Left cardiac atrium (tissue), 4 donors: ENCODE results near the gene SP140L. TPM values are rescaled to one million over a fixed set of nuclear protein-coding genes. Genes with fewer than 3 reads are reported as not detected.
"Not testable (repeated sequence)": the region's sequence is repeated elsewhere in the genome, so short reads cannot be mapped to it uniquely, and the experiment has no call there.

Experiments used
- ATAC-seq, 2 donors: fragments of 200-7000 bp; cut with Tn5 transposase; one replicate each; pipeline ENCODE4 v1.9.1; 2020; ENCODE audit warnings: mild to moderate bottlenecking in 2 of 2, moderate library complexity in 2 of 2
- DNase-seq: peaks from one replicate; pipeline ENCODE4 v3.0.0-alpha.2; 2020
- intact Hi-C, 2 donors: fragments of 100-400 bp; cut with DNase I; formaldehyde crosslinking; loops; one replicate each; pipeline versions ENCODE4 v1.14.1 to v1.15.1; 2022 to 2023
- total RNA-seq, 2 donors: library from RNA; stranded (reverse); fragmentation: NEBNext Ultra II Directional; extraction: Animal tissue kit (Norgen Biotek cat#: 25700); gene quantifications; one replicate each; pipeline ENCODE4 v1.2.1, GENCODE V29; 2021
- donor health status: DM: no; HTN: yes; CAD: no.
- donor health status: DM: no; HTN: yes; CAD: no; lungs with severe emphysema.
- donor health status: DM: yes; HTN: yes; CAD: no.
- donor health status: Dilated cardiomyopathy.

SP140L gene
- total RNA-seq, 2 donors from 2014 or later: 7.9 to 8.3 TPM

DNA sequence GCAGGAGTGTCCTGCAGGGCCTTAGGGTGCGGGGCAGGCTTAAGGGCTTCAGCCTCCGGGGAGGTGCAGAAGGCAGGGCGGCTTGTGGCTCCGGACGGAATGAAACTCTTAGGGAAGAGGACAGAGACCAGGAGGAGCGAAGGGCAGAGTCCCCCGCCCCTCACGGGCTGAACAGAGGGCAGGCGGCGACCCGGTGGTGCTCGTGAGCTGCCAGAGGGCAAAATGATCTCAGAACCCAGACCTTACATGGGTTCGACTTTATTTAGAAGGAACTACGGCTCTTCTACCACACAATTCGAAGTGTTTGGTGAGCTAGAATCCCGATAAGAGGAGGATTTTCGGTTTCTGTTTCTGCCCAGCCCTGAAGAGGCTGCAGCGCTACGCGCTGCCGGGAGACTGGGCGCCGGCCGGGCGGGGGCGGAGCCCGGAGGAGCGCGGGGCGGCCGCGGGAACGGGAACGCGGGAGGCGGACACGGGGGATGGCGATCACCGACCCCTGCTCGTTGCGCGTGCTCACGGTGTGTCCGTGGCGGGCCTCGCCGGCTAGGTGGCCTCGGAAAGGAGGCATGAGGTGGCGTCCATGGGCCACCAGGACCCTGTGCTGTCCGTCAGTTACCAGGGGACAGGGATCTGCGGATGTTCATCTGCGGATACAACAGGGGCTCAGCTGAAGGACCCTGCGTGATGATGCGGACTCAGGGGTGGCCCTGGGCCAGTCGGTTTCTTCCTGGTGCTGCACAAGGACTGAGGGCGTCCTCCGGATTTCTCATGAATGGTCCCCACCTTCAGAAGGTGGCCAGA is 84.8 kb downstream of the SP140L start:
- intact Hi-C loops: loop anchor here in 1 of 2 donors (10.0 kb wide), 1 partner anchor 187 kb away; the partner anchor contains the start of gene SP140
- peak; percentile 66 for DNase-seq
- peak; percentile 85 for ATAC-seq

GRCh38 chr2:230412371-230412711 is 85.3 kb downstream of the SP140L start:
- DNase-seq: no peak
- ATAC-seq: no peak
- intact Hi-C loops: loop anchor here in 1 of 2 donors (10.0 kb wide), 1 partner anchor 188 kb away; the partner anchor contains the start of gene SP140

DNA sequence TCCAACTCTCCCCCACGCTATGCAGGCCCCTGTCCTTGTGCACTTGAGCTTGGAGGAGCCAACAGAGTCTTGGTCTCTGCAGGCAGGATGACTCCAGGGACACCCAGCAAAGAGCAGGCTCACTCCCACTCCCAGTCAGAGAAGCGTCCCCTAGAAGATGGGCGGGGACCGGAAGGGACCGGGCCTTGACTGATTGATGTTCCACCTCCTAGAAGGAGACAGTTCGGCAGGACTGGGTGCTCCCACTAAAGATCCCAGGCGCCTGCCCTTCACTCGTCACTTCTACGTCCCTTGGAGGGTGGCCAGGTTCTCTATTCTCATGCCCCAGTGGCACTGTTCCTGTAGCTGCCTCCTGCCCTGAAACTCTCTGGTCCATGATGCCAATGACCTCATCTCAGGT is 85.9 kb downstream of the SP140L start:
- ATAC-seq (no peak), DNase-seq (peak; percentile 28)
- intact Hi-C loops: loop anchor here in 1 of 2 donors (10.0 kb wide), 1 partner anchor 188 kb away; the partner anchor contains the start of gene SP140

DNA sequence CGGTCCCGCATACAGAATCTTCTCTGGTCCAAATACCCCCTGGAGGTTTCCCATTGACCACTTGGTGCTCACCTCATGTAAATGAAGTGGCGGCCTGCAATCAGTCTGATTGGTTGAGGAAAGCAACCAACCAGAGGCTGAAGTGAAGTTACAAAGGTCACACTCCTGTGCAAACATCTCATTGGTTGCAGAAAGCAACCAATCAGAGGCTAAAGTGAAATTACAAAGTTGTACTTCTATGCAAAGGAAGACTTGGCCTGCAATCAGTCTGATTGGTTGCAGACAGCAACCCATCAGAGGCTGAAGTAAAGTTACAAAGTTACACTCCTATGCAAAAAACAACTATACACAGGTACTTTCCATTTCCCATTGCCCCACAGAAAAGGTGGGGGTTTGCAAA is 86.5 kb downstream of the SP140L start:
- no peak for ATAC-seq
- intact Hi-C loops: loop anchor here in 1 of 2 donors (10.0 kb wide), 1 partner anchor 189 kb away; the partner anchor contains the start of gene SP140
- DNase-seq: no peak

DNA sequence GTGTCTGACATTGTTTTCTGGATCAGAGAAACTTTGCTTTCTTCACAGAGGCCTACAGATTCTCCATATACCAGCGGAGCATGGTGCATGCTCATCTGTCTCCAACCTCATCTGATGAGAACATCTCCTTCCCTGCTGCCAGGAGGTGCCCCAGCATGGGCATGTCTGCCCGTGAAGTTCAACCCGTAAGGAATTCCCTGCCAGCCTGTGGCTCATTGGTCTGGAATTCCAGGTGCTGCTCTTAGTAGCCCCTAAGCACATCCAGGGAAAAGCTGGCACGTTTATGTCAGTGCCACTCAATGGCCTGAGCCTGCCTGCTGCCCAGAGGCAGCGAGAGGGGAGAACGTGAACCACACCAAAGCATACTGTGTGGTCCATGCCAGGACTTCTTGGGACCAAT is 87.3 kb downstream of the SP140L start:
- DNase-seq (no peak), ATAC-seq (no peak)
- intact Hi-C loops: loop anchor here in 1 of 2 donors (10.0 kb wide), 1 partner anchor 190 kb away; the partner anchor contains the start of gene SP140

DNA sequence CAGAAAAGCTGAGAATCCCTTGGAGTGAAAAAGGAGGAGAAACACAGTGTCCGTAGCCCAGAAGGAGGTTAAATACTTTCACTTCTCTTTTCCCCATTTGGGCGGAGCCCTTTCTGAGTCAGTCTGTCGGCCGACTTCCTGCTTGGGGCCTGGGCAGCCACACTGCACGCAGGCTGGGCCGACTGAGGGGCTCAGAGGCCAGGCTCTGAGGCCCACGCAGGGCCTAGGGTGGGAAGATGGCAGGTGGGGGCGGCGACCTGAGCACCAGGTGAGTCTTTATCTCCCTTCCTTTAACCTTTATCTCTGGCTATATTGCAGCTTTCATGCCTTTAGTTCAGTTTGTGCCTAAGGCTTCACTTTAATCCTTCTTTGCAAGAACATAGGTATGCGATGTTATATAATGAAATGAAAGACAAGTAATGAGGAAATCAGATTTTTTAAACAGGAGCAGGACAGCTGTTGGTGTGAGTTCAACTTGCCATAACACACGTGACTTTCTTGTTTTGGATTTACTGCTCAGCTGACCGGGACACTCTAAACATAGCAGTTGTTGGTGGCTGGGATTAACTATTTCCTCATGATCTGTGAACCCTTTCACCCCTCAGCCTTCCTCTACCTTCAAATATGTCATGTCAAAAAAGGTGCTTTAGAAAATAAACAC is 89.2 kb downstream of the SP140L start, which contains the start of gene SP100:
SP100 (plus strand) TSS at position 141 of the 661 bp plus-strand sequence; CDS start at position 237, 96 bp downstream.
- ATAC-seq (peak; percentile 81 to 89), DNase-seq (peak; percentile 85)
- intact Hi-C loops: loop anchor here in 1 of 2 donors (10.0 kb wide), 1 partner anchor 191 kb away; the partner anchor contains the start of gene SP140

DNA sequence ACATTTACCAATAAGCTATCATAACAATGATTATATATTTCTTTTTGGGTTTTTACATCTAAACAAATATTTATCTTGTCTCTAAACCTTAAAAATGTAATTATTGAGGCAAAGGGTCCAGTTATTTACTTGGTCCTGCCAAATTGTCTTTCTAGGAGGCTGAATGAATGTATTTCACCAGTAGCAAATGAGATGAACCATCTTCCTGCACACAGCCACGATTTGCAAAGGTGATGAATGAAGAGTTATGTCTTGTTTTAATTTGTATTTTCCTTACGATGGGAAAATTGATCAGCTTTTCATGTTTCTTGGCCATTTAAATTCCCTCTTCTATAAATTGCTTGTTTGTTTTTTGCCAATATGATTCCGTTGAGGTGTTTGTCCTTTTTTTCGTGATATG is 90.4 kb downstream of the SP140L start:
- no peak for ATAC-seq
- intact Hi-C loops: loop anchor here in 1 of 2 donors (10.0 kb wide), 1 partner anchor 193 kb away; the partner anchor contains the start of gene SP140
- DNase-seq: no peak

GRCh38 chr2:230418341-230419016 is 91.5 kb downstream of the SP140L start:
- DNase-seq: peak; percentile 40
- peak; percentile 26 to 60 for ATAC-seq
- intact Hi-C loops: loop anchor here in 1 of 2 donors (10.0 kb wide), 1 partner anchor 194 kb away; the partner anchor contains the start of gene SP140

GRCh38 chr2:230419181-230419580 is 92.2 kb downstream of the SP140L start:
- no peak for ATAC-seq
- DNase-seq: no peak
- intact Hi-C loops: loop anchor here in 1 of 2 donors (10.0 kb wide), 1 partner anchor 194 kb away; the partner anchor contains the start of gene SP140

- intact Hi-C loops: no loop called here
- DNase-seq (no peak), ATAC-seq (no peak)
Observed at GRCh38 chr2:230422149-230422548, 95.2 kb downstream of the SP140L start.

- intact Hi-C loops: no loop called here
- ATAC-seq (peak in 1 of 2 donors; percentile 27), DNase-seq (no peak)
Observed at GRCh38 chr2:230423851-230424458, 97.0 kb downstream of the SP140L start.

DNA sequence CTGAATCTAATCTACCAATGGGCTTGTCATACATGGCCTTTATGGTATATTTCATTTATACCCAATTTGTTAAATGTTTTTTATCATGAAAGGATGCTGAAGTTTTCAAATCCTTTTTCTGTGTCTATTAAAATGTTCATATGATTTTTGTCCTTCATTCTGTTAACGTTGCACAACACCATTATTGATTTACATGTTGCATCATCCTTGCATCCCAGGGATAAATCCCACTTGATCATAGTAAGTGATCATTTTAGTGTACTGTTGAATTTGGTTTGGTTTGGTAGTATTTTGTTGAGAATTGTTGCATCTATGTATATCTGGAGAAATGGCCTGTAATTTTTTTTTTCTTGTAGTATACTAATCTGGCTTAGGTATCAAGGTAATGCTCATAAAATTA is 98.4 kb downstream of the SP140L start:
- ATAC-seq: no peak
- intact Hi-C loops: no loop called here
- no peak for DNase-seq

- DNase-seq (no peak), ATAC-seq (no peak)
- intact Hi-C loops: no loop called here
Observed at GRCh38 chr2:230429513-230429912, 102.5 kb downstream of the SP140L start.

DNA sequence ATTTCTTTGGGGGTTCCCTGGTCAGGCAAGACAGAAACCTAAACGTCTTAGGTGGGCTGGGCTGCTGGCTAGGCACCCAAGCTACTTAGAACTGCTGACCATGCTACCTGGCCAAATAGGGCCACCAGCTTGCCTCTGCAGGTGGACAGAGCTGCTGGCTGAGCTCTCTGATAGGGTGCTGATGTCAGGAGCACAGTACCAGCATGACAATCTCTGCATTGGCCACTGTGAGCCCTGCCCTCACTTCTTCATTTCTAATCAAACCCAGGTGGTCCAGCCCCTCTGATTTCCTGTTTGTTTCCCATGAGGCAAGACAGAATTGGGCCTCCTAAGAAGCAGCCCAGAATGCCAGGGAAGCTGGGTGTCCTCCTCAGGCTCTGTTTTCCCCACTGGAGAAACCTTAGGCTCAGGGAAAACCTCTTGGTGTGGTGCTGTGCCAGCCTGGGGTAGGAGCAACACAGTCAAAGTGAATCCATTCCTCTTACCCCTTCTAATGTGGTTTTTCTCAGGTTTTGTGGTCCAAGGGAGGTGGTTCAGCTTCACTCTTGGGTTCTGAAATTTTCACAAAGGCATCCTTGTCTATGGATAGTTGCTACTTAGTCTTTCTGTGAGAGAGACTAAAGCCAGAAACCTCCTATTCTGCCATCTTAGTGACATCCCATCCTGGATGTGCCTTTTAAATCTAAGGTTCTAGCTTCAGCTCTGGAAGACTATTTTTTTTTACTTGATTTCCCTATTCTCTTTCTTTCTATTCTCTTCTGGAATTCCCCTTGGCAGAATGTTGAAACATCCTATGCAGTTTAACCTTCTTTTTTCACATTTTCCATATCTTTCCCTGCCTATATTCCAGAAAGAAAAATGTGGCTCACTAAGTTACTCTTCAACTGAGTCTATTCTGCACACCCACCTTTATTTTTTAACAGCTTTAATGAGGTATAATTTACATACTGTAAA is 104.2 kb downstream of the SP140L start:
- DNase-seq: no peak
- intact Hi-C loops: no loop called here
- ATAC-seq: no peak

DNA sequence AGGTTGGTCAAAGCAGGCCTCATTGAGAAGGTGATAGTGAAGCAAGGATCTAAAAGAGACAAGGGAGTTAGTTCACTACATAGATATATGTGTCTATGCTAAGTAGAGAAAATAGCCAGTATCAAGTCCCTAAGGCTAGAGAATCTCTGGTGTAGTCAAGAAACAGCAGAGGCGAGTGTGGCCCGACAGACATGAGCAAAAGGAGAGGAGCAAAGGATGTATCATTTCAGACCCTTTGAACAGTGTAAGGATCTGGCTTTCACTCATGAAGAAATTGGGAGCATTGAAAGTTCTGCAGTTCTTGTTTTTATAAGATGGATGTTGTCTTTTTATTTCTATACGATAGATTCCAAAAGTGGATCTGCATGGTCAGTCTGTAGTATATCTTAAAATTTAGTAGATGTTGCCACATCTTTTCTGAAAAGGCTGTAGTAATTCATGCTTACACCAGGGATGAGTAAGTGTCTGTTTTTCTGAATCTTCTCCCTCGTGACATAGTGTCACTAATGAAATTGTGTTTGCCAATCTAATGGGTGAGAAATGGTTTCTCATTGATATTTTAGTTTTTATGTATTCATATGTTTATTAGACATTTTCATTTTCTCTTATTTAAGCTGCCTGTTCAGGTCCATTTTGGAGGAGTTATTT is 107.8 kb downstream of the SP140L start:
- ATAC-seq (no peak), DNase-seq (no peak)
- intact Hi-C loops: no loop called here

DNA sequence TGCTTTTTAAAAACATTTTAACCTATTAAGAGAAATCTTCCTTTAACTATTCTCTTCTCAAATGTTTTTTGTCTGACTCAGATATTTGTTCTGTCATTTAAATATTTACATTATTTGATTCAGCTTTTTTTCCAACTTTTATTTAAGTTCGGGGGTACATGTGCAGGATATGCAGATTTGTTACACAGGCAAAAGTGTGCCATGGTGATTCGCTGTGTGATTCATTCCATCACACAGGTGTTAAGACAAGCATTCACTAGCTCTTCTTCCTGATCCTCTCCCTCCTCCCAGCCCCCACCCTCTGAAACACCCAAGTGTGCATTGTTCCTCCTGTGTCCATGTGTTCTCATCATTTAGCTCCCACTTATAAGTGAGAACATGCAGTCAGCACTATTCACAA is 108.4 kb downstream of the SP140L start:
- no peak for DNase-seq
- no peak for ATAC-seq
- intact Hi-C loops: no loop called here

DNA sequence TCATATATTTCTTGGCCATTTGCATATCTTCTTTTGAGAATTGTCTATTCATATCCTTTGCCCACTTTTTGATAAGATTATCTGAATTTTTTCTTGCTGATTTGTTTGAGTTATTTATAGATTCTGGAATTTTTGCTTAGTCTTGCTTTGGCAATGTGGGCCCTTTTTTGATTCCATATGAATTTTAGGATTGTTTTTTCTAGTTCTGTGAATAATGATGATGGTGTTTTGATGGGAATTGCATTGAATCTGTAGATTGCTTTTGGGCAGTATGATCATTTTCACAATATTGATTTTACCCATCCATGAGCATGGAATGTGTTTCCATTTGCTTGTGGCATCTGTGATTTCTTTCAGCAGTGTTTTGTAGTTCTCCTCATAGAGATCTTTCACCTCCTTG is 112.1 kb downstream of the SP140L start:
- ATAC-seq, DNase-seq, intact Hi-C loops: not testable (repeated sequence)
